Measurements from ENCODE around the gene OR1L6.

- TF ChIP-seq CTCF (tag by site-specific recombination; IDR thresholded peaks at IDR 0.05), result no peak
- no peak for TF ChIP-seq ZNF280D (tag by site-specific recombination; IDR thresholded peaks at IDR 0.05)
- TF ChIP-seq ZNF302 (tag by site-specific recombination; IDR thresholded peaks at IDR 0.05; ENCODE audit: low read depth), result no peak
- no peak for TF ChIP-seq ZBTB44 (tag by site-specific recombination; IDR thresholded peaks at IDR 0.05)
- no peak for TF ChIP-seq ZIC2 (tag by site-specific recombination; IDR thresholded peaks at IDR 0.05)
- TF ChIP-seq ZSCAN5A (tag by site-specific recombination; IDR thresholded peaks at IDR 0.05), result no peak
- no peak for TF ChIP-seq ZNF776 (tag by site-specific recombination; IDR thresholded peaks at IDR 0.05; ENCODE audit: borderline replicate concordance)
- TF ChIP-seq ZNF623 (tag by site-specific recombination; IDR thresholded peaks at IDR 0.05), result no peak
- TF ChIP-seq ZNF37A (tag by site-specific recombination; IDR thresholded peaks at IDR 0.05), result no peak
- no peak for TF ChIP-seq SCRT1 (tag by site-specific recombination; IDR thresholded peaks at IDR 0.05; ENCODE audit: borderline replicate concordance)
- no peak for TF ChIP-seq ZNF10 (tag by site-specific recombination; IDR thresholded peaks at IDR 0.05)
These were observed 37.1 kb downstream of the OR1L6 start for GRCh38 chr9:122779181-122779580.
